ENCODE results near the gene SUV39H2.
"Not testable (repeated sequence)": the region's sequence is repeated elsewhere in the genome, so short reads cannot be mapped to it uniquely, and the experiment has no call there.

Gene SUV39H2

GRCh38 chr10:14878266-14879123, at the start of gene SUV39H2:
Gene SUV39H2 (plus strand): TSS chr10:14878866. CDS start chr10:14878889, 23 bp downstream.
- DNase-seq: peak; percentile 94

- no peak for DNase-seq
Measured at GRCh38 chr10:14833106-14833505, 45.6 kb upstream of the SUV39H2 start.

- no peak for DNase-seq
Measured at GRCh38 chr10:14836208-14836607, 42.5 kb upstream of the SUV39H2 start.

GRCh38 chr10:14837003-14837756, 41.5 kb upstream of the SUV39H2 start:
- no peak for DNase-seq

- peak; percentile 99 for DNase-seq
Measured at GRCh38 chr10:14837757-14838581, 40.7 kb upstream of the SUV39H2 start, which contains the start of the genes CDNF, HSPA14 and MSANTD7. Gene CDNF (minus strand): TSS chr10:14838037. CDS start chr10:14837946, 91 bp downstream. Gene HSPA14 (plus strand): TSS chr10:14838306. CDS start chr10:14838403, 97 bp downstream. Gene MSANTD7 (plus strand): TSS chr10:14838306. CDS start chr10:14842285, 3,979 bp downstream.

- DNase-seq: peak; percentile 28
Measured at GRCh38 chr10:14838582-14839304, 39.9 kb upstream of the SUV39H2 start.

GRCh38 chr10:14839305-14839695, 39.4 kb upstream of the SUV39H2 start:
- DNase-seq: no peak

GRCh38 chr10:14840178-14840577, 38.5 kb upstream of the SUV39H2 start:
- no peak for DNase-seq

GRCh38 chr10:14843327-14843988, 35.2 kb upstream of the SUV39H2 start:
- no peak for DNase-seq

GRCh38 chr10:14844948-14845347, 33.7 kb upstream of the SUV39H2 start:
- DNase-seq: no peak

- no peak for DNase-seq
Measured at GRCh38 chr10:14852236-14852635, 26.4 kb upstream of the SUV39H2 start.

GRCh38 chr10:14855453-14855852, 23.2 kb upstream of the SUV39H2 start:
- DNase-seq: no peak

- no peak for DNase-seq
Measured at GRCh38 chr10:14858338-14858960, 20.2 kb upstream of the SUV39H2 start.

- DNase-seq: no peak
Measured at GRCh38 chr10:14859043-14859442, 19.6 kb upstream of the SUV39H2 start.

- DNase-seq: no peak
Measured at GRCh38 chr10:14859775-14860174, 18.9 kb upstream of the SUV39H2 start.

GRCh38 chr10:14860791-14861190, 17.9 kb upstream of the SUV39H2 start:
- DNase-seq: no peak

- DNase-seq: not testable (repeated sequence)
Measured at GRCh38 chr10:14864466-14864865, 14.2 kb upstream of the SUV39H2 start.

GRCh38 chr10:14864871-14865270, 13.8 kb upstream of the SUV39H2 start:
- not testable (repeated sequence) for DNase-seq

- DNase-seq: no peak
Measured at GRCh38 chr10:14873090-14873760, 5.4 kb upstream of the SUV39H2 start.

- no peak for DNase-seq
Measured at GRCh38 chr10:14875941-14876340, 2.7 kb upstream of the SUV39H2 start.
